ENCODE data around the gene EYS.

The EYS gene

GRCh38 chr6:64214373-64214772 is 1492.7 kb downstream of the EYS start:
- DNase-seq = no peak

DNA sequence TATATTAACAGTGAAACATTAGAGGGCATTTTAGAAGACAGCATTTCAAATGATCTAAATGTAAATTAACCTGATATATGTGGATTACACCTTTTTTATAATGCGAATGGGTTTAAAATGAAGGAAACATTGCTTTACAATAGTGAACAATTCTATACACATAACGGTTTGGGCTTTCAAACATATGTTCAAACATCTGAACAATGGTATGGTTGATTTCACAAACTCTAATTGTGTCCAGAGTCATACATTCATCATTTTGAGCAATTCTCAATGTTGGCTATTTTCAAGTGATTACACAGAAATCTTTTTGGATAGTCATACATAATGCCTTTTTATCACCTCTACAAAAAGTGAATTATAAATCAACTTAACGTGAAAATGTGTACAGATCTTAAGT is 1493.3 kb downstream of the EYS start:
- no peak for DNase-seq

- no peak for DNase-seq
Measured at GRCh38 chr6:64197246-64197645, 1509.8 kb downstream of the EYS start.

- no peak for DNase-seq
Measured at GRCh38 chr6:64186592-64186991, 1520.4 kb downstream of the EYS start.

DNA sequence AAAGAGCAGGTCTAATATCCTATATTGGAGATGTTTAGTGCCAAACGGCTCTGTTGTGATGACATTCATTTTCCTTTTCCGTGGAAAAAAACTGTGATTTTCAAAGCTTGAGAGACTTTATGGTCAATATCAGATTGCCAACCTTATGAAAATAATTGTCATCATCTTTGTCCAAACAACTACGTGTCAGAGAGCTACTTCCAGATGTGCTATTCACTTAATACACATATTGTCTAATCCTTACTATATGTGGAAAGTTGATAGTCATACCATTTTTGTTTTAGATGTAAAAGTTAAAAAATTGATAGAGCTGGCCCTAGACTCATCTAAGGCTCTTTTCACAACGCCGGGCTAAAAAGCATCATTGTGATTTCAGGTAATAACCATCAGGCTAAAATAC is 1521.4 kb downstream of the EYS start:
- no peak for DNase-seq

GRCh38 chr6:64175296-64175695 is 1531.7 kb downstream of the EYS start:
- DNase-seq = no peak

DNA sequence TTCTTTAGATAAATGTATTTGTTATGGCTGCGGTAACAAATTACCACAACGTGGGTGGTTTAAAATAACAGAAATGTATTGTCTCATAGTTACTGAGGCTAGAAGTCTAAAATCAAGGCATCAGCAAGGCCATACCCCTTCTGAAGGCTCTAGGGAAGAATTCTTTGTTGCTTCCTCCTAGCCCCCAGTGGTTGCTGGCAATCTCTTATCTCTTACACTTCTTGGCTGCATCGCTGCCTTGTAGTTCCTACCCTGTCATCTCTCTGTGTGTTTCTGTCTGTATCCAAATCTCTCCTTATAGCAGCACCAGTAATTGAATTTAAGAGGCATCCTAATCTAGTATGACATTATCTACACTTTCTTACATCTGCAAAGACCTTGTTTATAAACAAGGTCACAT is 1536.7 kb downstream of the EYS start:
- no peak for DNase-seq

GRCh38 chr6:64160486-64160885 is 1546.5 kb downstream of the EYS start:
- no peak for DNase-seq

- no peak for DNase-seq
Measured at GRCh38 chr6:64155063-64155462, 1552.0 kb downstream of the EYS start.

- DNase-seq = no peak
Measured at GRCh38 chr6:64146876-64147275, 1560.2 kb downstream of the EYS start.

- no peak for DNase-seq
Measured at GRCh38 chr6:64146094-64146493, 1560.9 kb downstream of the EYS start.

GRCh38 chr6:64145658-64146057 is 1561.4 kb downstream of the EYS start:
- DNase-seq = no peak

GRCh38 chr6:64143101-64143500 is 1563.9 kb downstream of the EYS start:
- no peak for DNase-seq

DNA sequence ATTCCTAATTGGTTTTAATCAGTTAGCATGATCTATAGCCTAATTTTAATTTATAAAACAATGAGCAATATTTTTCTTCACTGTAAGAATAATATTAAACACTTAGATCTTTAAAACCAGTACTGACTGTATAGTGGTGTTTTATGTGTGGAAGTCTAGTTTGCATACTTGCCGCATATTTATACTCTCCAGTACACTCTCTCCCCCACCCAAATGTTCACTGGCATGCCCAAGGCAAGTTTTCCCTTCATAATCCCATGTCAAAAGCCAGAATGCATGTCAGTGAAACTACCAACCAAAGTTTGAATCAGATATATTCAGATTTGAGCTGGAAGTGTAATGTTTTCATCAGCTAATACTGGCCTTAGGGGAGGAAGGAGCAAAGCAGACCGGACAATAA is 1565.3 kb downstream of the EYS start:
- no peak for DNase-seq

DNA sequence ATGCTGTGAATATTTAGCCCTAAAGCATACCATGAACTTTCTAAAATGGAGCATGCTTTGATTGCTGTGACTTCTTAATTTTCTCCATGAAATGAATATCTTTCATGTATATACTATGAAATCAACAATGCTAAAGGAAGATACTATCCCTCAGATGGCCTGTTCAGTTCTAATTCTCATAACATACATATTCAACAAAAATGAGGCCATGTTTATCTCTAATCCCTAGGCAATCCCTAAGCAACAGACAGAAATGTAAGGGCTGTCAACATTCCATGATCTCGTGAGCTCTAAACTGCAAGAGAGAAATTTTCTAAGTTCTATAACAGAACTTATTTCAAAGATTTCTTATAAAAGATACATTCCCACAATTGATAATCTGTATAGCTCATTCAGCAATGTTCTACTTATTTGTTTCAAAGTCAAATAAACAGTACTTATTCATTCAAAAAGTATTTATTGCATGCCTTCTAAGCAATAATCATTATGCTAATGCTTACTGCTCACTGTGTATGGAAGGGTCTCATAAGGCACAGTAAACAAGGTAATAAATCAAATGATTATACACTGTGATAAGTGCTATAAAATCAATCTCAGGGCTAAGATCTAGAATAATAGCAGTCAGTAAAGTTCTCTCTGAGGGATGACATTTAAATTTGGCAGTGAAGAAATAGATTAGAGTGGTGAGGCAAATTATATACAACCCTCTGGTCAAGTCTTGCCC is 1578.6 kb downstream of the EYS start:
- no peak for DNase-seq

GRCh38 chr6:64123761-64124633 is 1583.0 kb downstream of the EYS start:
- no peak for DNase-seq

DNA sequence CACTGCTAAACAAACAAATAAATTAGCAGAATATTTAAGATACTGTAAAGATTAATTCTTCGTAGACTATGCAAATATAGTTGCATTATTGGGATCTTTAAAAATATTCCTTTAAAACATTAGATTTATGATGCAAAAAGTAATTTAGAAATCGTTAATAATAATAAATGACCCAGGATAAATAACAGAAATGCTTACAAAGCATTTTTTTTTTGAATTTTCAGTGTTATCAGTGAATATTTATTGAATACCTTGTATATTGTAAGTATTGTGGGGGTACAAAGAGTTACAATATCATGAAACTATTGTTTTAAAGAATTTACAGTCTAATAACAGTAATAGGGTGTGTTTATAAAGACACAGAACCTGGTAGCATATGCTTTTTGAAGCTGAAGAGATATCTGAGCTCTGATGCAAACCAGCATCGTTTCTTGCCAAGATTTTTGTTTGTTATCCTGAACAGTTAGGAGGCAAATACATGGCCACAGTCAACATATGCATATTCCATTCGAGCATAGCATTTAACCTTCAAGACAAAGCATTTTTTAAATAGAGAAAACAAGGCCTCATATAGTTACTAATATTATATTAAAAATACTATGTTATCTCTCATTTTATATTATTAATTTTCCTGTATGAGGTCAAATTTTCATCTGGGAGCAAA is 1584.2 kb downstream of the EYS start:
- no peak for DNase-seq

DNA sequence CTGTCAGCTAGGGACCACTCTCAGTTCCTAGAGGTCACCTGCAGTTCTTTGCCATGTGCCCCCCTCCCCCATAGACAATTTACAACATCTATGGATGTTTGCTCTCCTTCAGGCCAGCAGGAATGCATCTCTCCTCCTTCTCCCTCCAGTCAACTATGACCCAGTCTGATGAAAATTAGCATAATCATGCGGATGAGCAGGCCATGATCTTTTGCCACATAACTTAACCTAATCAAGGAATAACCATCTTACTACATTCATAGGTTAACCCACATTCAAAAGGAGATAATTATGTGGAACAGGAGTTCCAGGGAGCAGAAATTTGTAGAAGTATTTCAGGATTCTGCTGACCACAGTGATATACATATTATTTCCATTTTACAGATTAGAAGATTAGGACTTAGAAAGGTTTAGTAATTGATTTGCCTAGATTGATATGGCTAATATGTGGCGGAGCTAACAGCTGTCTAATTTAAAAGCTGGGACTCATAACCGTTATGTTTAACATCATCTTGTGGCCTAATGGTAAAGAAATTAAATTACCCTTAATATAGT is 1585.9 kb downstream of the EYS start:
- DNase-seq = no peak

GRCh38 chr6:64113704-64114103 is 1593.3 kb downstream of the EYS start:
- DNase-seq = no peak

- DNase-seq = no peak
Measured at GRCh38 chr6:64104051-64104450, 1603.0 kb downstream of the EYS start.

GRCh38 chr6:64103480-64103879 is 1603.5 kb downstream of the EYS start:
- no peak for DNase-seq

GRCh38 chr6:64100702-64101303 is 1606.2 kb downstream of the EYS start:
- DNase-seq = no peak

DNA sequence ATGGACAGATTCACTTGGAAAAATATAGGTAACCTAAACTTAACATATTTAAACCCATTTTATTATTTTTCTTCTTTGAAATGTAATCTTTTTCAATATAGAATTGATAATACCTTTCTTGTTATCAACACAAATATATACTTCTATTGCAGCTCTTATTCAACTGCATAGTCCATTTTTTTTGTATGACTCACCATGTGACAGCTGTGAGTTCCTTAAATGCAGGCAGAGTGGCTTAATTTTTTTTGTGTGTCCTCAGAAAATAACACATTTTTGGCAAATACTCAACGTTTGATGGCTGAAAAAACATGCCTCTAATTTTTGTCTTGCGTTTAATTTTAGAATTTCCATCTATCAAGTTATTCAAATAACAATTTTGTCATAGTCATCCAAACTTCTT is 1616.7 kb downstream of the EYS start:
- no peak for DNase-seq

All from right forelimb (tissue), 1 donor.